C1 segment of cervical spinal cord (tissue), 14 donors: ENCODE measurements around the gene EPB41L1.
A peak's percentile ranks its signal among the peaks of the same experiment; 100 is the strongest.

Experiments used
- DNase-seq, 14 donors: peaks; one replicate each; lab custom pipeline; 2025; lab: John Stamatoyannopoulos, UW

The EPB41L1 gene

DNA sequence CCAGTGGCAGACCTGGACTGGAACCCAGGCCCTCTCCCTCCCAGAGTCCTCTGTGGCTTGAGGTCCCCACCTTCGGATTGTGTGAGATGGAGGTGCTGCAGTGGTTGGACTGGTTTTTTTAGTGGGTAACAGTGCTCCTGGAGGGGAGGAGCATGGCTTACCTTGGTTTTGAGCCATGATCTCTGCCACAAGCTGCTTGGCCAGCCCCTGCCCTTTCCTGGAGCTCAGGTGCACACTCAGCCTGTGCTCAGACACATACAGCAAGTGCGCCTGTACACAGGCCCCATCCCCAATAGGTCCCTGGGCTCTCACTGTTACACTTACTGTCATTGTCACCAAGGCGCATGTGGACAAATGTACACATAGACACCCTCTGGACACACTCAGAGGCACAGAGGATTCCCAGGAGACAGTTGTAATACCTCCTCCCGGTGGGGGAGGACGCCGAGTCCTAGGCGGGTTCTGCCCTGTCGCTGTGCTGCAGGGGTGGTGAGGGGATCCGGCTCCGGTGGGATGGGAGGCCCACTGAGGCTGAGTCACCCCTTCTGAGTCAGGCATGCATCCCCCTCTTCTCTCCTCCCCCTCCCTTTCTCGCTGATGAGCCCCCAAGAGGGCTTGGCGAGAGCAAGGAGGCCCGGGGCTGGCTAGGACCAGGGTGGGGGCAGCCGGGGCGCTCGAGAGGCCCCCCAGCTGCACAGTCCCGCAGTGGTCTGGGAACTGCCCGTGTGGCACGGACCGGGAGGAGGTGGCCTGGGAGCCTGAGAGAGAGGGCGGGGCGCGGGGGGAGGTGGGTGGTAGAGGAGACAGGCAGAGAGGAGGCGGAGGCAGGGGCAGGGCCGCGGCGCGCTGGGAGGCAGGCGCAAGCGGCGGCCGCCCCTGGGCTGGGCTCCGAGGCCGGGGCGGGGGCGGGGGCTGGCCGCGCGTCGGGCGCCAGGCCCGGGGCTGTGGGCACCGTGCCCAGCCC lies 522 bp upstream of the EPB41L1 start:
- DNase-seq: peak in 12 of 14 donors; percentile 32 to 85 (median 68)

DNA sequence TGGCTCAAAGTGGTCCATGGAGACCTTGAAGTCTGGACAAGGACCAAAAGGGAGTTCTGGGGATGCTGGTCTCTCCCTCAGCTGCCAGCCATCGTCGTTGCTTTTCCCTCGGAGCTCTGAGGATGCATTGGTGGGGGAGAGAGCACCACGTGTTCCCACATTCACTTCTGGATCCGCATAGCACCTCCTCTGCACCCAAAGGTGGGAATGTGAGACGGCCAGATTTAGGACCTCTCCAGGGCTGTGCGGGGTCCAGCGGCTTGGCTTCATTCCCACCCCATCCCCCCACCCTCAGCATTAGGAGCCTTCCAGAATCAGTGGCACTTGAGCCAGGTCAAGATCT lies 1.1 kb downstream of the EPB41L1 start:
- peak in 3 of 14 donors; percentile 53 to 64 (median 61) for DNase-seq

DNA sequence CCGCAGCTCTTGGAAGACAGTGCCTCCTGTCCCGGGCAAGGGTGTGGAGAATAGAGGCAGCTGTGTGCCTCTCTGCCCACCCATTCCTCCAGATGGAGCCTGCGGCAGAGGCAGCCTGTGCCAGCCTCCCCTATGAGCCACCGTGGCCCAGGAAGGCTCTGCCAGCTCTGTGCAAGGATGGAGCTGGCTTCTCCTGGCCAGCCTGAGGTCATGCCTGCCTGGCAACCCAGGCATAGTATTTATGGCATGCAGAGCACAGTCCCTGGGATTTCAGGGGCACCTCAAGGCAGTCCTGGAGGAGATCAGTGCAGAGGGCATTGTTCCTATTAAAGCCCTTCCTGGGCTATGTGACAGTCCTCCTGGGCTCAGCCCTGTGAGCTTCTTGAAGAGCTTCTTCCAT lies 1.5 kb downstream of the EPB41L1 start:
- peak in 10 of 14 donors; percentile 27 to 68 (median 46) for DNase-seq

DNA sequence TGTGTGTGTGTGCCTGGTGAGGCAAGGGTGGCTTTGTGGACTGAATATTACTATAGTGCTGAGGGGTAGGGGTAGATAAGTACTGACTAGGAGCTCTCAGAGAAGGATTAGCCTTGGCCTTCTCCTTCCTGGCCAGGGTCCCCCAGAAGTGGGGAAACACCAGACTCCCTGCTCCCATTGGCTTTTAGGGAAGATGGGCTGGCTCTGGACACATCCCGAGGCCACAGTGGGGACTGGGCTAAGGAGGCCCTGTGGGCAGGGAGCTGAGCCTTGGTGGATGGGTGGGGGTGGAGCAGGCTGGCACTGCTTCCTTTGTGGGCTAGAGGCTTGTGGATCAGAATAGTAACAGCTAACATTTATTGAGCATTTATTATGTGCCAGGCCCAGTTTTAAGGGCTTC lies 3.1 kb downstream of the EPB41L1 start:
- DNase-seq: no peak

DNA sequence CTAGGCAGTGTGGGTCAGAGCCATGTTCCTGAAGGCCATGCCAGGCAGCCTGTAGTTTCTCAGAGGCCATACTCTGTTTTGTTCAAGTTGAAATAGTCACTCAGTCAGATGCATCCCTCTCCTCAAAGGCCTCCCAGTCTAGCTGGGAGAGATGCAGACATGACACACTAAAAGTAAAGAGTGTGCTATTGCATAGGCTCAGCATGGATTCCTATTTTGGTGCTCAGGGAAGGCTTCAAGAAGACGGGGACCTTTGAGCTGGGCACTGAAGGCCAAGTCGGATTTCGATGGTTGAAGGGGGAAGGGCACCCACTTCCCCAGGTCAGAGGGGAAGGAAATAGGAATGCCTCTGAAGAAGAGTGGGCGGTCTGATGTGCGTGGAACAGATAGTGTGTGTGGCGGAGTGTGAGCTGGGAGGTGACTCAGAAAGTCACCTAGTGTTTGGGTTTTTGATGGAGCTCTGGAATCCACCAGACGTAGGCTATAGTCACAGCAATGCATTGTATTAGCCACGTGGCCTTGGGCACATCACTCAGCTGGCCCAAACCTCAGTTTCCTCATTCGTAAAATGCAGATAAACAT lies 3.7 kb downstream of the EPB41L1 start:
- DNase-seq: no peak

- DNase-seq: no peak
These were observed 5.3 kb downstream of the EPB41L1 start for GRCh38 chr20:36159833-36160232.

DNA sequence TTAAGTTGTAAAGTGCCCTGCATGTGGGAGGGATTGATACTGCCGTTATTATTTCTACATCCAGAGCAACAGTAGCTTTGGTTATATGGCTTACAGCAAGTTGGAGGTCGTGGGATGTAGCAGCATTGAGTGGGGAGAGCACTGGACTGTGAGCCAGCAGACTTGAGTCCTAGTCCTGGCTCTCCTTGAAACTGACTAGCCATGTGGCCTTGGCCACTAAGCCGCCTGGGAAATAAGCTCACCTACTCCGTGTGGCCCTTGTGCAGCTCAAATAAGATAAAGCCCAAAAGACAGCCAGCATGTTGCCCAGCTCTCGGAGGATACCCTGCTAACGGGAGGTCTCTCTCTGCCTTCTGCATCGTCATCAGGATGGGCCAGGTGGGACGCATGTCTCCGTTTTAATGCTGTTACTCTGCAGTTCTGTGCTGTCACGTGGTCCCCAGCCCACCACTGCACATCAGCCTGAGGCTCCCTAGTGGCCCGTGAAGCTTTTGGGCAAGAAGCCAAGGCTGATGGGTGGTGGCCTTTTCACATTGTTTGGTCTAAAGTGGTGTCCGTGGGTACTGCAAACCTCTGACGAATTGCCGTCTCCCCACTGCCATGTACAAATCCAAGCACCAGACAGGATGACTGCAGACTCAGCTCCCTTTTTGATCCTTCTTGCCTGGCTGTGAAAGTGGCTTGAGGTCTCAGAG lies 7.9 kb downstream of the EPB41L1 start:
- DNase-seq: peak in 1 of 14 donors; percentile 17

DNA sequence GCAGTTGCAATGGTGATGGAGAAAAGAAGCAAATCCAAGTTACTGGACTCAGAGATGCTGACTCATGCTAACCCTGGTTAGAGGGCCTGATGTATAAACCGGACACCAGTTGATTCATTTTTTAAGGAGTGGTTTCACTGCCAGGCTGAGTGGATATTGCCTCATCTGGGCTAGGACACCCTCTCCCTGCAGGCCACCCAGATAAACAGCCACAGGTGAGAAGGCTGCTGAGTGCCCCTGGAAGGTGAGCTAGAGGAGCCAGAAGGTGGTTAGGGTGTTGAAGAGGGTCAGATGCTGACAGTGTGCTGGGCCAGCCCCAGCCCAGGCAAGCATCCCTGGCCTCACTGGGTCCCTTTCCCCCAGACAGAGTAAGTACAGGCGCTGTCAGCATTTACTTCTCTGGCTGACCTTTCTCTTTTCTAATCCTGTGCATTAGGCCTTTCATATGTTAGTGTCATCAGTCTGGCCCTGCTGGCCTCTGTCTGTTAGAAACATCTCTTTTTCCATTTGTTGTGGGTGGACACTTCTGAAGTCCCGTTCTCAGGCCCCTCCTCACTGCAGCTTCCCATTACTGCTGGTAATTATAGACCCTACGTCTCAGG lies 13.5 kb downstream of the EPB41L1 start:
- DNase-seq: no peak

GRCh38 chr20:36170542-36171215 lies 16.1 kb downstream of the EPB41L1 start:
- peak in 3 of 14 donors; percentile 7 to 26 (median 17) for DNase-seq

GRCh38 chr20:36173451-36173933 lies 19.0 kb downstream of the EPB41L1 start:
- DNase-seq: peak in 8 of 14 donors; percentile 9 to 83 (median 36)

DNA sequence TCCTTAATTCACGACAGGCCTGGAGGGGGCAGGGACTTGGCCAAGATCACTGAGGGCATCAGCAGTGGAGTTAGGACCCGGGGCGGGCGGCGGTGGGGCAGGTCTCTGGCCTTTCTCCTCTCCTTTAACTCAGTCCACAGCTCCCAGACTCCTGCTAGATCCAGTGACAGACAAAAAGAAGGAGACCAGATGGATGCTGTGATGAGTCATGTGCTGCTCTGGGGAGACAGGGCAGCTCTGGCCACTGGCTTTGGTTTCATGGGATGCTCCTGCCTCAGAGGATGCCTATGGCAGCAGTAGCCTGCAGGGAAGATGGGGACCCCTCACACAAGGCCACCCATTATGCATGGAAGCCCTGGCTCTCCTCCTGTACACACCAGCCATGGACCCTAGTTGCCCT lies 20.5 kb downstream of the EPB41L1 start:
- DNase-seq: peak in 1 of 14 donors; percentile 60

DNA sequence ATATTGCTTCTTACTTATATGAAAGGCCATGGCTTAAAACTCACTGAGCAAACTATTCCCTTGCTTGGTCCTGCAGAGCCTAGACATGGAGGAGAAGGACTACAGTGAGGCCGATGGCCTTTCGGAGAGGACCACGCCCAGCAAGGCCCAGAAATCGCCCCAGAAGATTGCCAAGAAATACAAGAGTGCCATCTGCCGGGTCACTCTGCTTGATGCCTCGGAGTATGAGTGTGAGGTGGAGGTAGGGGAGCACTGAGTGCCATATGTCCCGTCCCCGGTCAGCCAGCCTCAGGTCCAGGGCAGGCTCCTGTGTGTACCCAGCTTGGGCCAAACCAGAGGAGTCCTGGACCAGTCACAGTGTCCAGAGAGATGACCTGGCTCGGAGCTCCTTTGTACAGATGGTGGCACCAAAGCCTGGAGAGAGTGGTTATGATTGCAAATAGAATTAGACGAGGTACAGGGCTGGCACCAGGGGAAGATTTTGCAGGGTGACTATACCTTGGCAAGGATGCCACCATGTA lies 21.0 kb downstream of the EPB41L1 start:
- peak in 3 of 14 donors; percentile 36 to 100 (median 44) for DNase-seq

DNA sequence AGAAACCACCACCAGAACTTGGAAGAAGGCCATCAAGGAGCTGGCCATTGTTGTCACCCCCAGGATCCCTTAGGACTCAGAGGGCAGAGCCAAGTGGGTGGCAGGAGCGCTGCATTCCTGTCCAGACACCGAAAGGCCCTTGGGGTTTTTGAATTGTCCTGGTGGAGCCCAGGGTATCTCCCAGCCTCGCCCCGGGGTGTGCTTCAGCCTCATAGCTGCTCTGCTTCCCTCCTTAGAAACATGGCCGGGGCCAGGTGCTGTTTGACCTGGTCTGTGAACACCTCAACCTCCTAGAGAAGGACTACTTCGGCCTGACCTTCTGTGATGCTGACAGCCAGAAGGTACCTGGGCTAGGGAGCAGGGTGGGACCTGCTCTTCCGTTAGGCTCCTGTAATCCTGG lies 23.2 kb downstream of the EPB41L1 start:
- DNase-seq: no peak

- DNase-seq: peak in 9 of 14 donors; percentile 47 to 97 (median 60)
These were observed 24.8 kb downstream of the EPB41L1 start for GRCh38 chr20:36179170-36179945.

- no peak for DNase-seq
These were observed 25.8 kb downstream of the EPB41L1 start for GRCh38 chr20:36180323-36180722.

DNA sequence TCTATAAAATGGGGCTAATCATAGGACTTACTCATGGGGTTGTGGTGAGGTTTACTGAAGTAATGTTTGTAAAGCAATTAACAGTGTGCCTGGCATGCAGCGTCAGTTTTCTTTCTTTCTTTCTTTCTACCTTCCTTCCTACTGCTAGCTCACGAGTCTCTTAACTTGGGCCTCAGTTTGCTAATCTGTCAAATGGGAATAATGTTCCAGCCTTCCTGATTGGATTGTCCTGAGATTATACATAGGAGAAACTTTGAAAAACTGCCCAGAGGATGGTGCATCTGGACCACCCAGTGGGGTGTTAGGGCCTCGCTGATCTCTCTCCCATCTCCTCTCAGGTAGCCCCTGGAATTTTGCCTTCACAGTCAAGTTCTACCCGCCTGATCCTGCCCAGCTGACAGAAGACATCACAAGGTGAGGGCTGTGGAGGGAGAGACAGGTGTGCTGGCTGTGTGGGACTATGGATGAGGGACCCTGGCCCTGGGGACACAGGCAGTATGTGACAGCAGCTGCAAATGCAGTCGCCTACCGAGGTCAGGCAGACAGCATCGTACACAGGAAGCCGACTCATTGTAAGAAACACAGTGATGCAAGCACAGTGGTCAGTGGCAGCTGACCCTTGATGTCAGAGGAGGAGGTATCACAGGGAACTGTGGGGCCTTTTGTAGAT lies 27.5 kb downstream of the EPB41L1 start:
- no peak for DNase-seq

DNA sequence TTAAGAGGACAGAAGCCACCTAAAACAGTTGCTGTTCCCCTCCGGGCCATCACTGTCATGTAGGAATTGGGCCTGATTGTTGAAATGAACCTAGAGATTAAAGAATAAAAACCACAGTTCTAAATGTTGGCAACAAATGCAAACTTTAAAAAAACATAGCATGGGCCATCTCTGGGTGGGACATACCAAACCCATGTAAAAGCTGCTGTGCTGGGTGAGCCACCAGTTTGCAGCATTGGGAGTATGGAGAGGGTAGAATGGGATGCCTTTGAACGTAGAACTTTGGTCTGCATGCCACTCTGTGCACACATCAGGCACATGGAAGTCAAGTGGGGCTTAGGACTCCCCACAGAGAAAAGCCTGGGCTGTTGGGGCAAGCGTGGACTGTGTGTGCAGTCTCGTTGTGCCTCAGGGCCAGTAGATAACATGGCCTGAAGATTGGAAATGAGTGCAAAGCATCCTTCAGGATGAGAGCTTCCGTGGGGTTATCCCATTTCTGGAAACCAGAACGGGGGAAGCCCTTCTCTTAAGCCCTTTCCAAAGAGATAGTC lies 28.1 kb downstream of the EPB41L1 start:
- no peak for DNase-seq

GRCh38 chr20:36183155-36183944 lies 28.8 kb downstream of the EPB41L1 start:
- DNase-seq: no peak
